GM12878 (cell line): Measurements from ENCODE around the gene FAM227A. TPM values are rescaled to one million over a fixed set of nuclear protein-coding genes. Genes with fewer than 3 reads are reported as not detected.

Experiments used
- ATAC-seq: fragments of 200-7000 bp; cut with Tn5 transposase; 3 replicates; pipeline ENCODE4 v1.9.1; 2020; ENCODE audit warnings: mild to moderate bottlenecking, moderate library complexity
- BruUV-seq: library from RNA; stranded (reverse); fragments of 400-500 nt; replicated peaks from 2 replicates; lab custom pipeline; 2021; lab: Mats Ljungman, UMichigan
- CTCF ChIA-PET: fragments of 300-600 bp; sonication (Branson Sonifier 250); formaldehyde crosslinking; extraction: SDS; loops from one replicate; lab custom pipeline; 2021; ENCODE audit warnings: inconsistent platforms; lab: Yijun Ruan, JAX
- POLR2A ChIA-PET: fragments of 350-600 bp; formaldehyde crosslinking; extraction: SDS; loops from one replicate; lab custom pipeline; 2021; ENCODE audit warnings: inconsistent platforms; lab: Charles Lee
- RAD21 ChIA-PET: fragments of 300-600 bp; sonication (Branson Sonifier 250); formaldehyde crosslinking; loops from one replicate; lab custom pipeline; 2023; ENCODE audit warnings: antibody characterized with exemption; ENCODE audit not compliant: unreplicated experiment; lab: Charles Lee
- SMC1A ChIA-PET: fragments of 300-600 bp; sonication (Branson Sonifier 250); formaldehyde crosslinking; loops from one replicate; lab custom pipeline; 2023; ENCODE audit not compliant: unreplicated experiment, uncharacterized antibody; lab: Charles Lee
- DNase-seq: peaks from one replicate; pipeline ENCODE4 v3.0.0-alpha.2; 2011; ENCODE audit warnings: low read depth, low spot score
- FAIRE-seq: peaks from 3 replicates; lab custom pipeline; 2011; peaks lifted over from hg19 to GRCh38; lab: Jason Lieb, UNC
- H2AFZ ChIP-seq: 2 replicates; pipeline ENCODE4 v1.6.0; 2011; ENCODE audit warnings: low read depth, low read length, control low read depth; ENCODE audit not compliant: control insufficient read depth
- H3K27ac ChIP-seq: 2 replicates; pipeline ENCODE4 v1.5.1; 2011; ENCODE audit warnings: control low read depth; ENCODE audit not compliant: control insufficient read depth, insufficient read depth
- H3K27me3 ChIP-seq, 2 experiments: replicated peaks in 1 of 2; 2 replicates each; pipeline versions ENCODE4 v1.6.0 to v1.6.1; 2011; ENCODE audit warnings: low read length in 1 of 2; ENCODE audit not compliant: control insufficient read depth in 2 of 2, insufficient read depth in 2 of 2
- H3K36me3 ChIP-seq, 2 experiments: 2 replicates each; pipeline ENCODE4 v1.5.1; 2011; ENCODE audit warnings: low read length in 1 of 2; ENCODE audit not compliant: control insufficient read depth in 2 of 2, insufficient read depth in 2 of 2
- H3K4me1 ChIP-seq: 2 replicates; pipeline ENCODE4 v1.6.1; 2011; ENCODE audit warnings: mild to moderate bottlenecking, low read length, moderate library complexity, mixed read lengths; ENCODE audit not compliant: control insufficient read depth, insufficient read depth
- H3K4me2 ChIP-seq: 2 replicates; pipeline ENCODE4 v1.6.0; 2011; ENCODE audit warnings: control low read depth; ENCODE audit not compliant: control insufficient read depth, insufficient read depth
- H3K4me3 ChIP-seq: fragments of 200-600 bp; sonication (generic); 2 replicates; pipeline ENCODE4 v1.5.1; 2016
- H3K79me2 ChIP-seq: 2 replicates; pipeline ENCODE4 v1.6.0; 2011; ENCODE audit warnings: low read length; ENCODE audit not compliant: control insufficient read depth, insufficient read depth
- H3K9ac ChIP-seq: 2 replicates; pipeline ENCODE4 v1.8.0; 2011; ENCODE audit warnings: low read length, control low read depth, mixed read lengths; ENCODE audit not compliant: control insufficient read depth, insufficient read depth
- H3K9me3 ChIP-seq: replicated peaks from 3 replicates; pipeline ENCODE4 v1.5.1; 2011; ENCODE audit warnings: mild to moderate bottlenecking, low read length; ENCODE audit not compliant: control insufficient read depth, insufficient read depth
- H4K20me1 ChIP-seq: 2 replicates; pipeline ENCODE4 v1.6.0; 2011; ENCODE audit not compliant: control insufficient read depth, insufficient read depth
- ASH2L ChIP-seq: fragments of 300-600, 200-600 bp; sonication (generic); IDR thresholded peaks from 2 replicates; pipeline ENCODE4 v1.6.1; 2017; ENCODE audit warnings: low read depth, mild to moderate bottlenecking, borderline replicate concordance
- CBX3 ChIP-seq: fragments of 200-600 bp; sonication (generic); IDR thresholded peaks from 2 replicates; pipeline ENCODE4 v1.6.1; 2016; ENCODE audit warnings: low read depth, borderline replicate concordance
- CEBPB ChIP-seq, 2 experiments: fragments of 150-350 bp in 1 of 2; IDR thresholded peaks; 2 replicates each; pipeline ENCODE4 v1.6.1; 2012 to 2014; ENCODE audit warnings: low read depth in 2 of 2, low read length in 2 of 2, borderline replicate concordance in 1 of 2, inconsistent platforms in 1 of 2
- HDGF ChIP-seq: fragments of 450-650 bp; IDR thresholded peaks from 2 replicates; pipeline ENCODE4 v1.6.1; 2016; ENCODE audit warnings: antibody characterized with exemption
- MEF2A ChIP-seq: IDR thresholded peaks from 2 replicates; pipeline ENCODE4 v1.6.1; 2011; ENCODE audit warnings: low read depth, mild to moderate bottlenecking, low read length, moderate library complexity; ENCODE audit not compliant: insufficient read depth
- MYC ChIP-seq: IDR thresholded peaks from 2 replicates; pipeline ENCODE4 v1.6.1; 2011; ENCODE audit warnings: mild to moderate bottlenecking, low read length, moderate library complexity, inconsistent platforms; ENCODE audit not compliant: insufficient read depth, insufficient replicate concordance, insufficient read length, severe bottlenecking
- NR2C1 ChIP-seq: fragments of 450-650 bp; IDR thresholded peaks from 2 replicates; pipeline ENCODE4 v1.6.1; 2017; ENCODE audit warnings: antibody characterized with exemption, mild to moderate bottlenecking, moderate library complexity
- NR2F1 ChIP-seq: fragments of 450-650 bp; conservative IDR thresholded peaks from 2 replicates; pipeline ENCODE4 v1.6.1; 2017; ENCODE audit warnings: mild to moderate bottlenecking
- SMAD1 ChIP-seq: fragments of 450-650 bp; IDR thresholded peaks from 2 replicates; pipeline ENCODE4 v1.6.1; 2018; ENCODE audit warnings: mild to moderate bottlenecking, low read depth; ENCODE audit not compliant: partially characterized antibody
- TAF1 ChIP-seq: IDR thresholded peaks from 2 replicates; pipeline ENCODE4 v1.6.1; 2011; ENCODE audit warnings: mild to moderate bottlenecking, low read depth, low read length, borderline replicate concordance
- TBL1XR1 ChIP-seq: IDR thresholded peaks from 2 replicates; pipeline ENCODE4 v1.6.1; 2012; ENCODE audit warnings: low read depth, low read length, improper control_type of control experiment
- TCF3 ChIP-seq: IDR thresholded peaks from 2 replicates; pipeline ENCODE4 v1.6.1; 2012; ENCODE audit warnings: low read depth, mild to moderate bottlenecking, low read length, borderline replicate concordance; ENCODE audit not compliant: insufficient read depth
- WGBS: methylation state at CpG from one replicate; pipeline ENCODE4 v1.1.6; 2016; ENCODE audit warnings: low lambda C conversion rate; ENCODE audit not compliant: insufficient replicate concordance, insufficient coverage; ENCODE audit errors: missing lambda C conversion rate; 5-methylcytosine and 5-hydroxymethylcytosine counted together
- in situ Hi-C: fragments of 300-500 bp; cut with MboI; formaldehyde crosslinking; loops from 9 replicates; pipeline ENCODE4 v1.14.3; 2018; ENCODE audit warnings: mixed read lengths
- intact Hi-C: fragments of 100-400 bp; cut with micrococcal nuclease; formaldehyde crosslinking; loops from one replicate; pipeline ENCODE4 v1.14.2; 2022; ENCODE audit not compliant: unreplicated experiment
- polyA plus RNA-seq, 11 experiments: library from polyadenylated mRNA; depleted of rRNA in 4 of 11; unstranded in 6 of 11; stranded (reverse) in 5 of 11; fragments of >200 nt; fragmentation: Nextera tagmentation in 4 of 11; fragmentation: Illumina TruSeq in 1 of 11; extraction: Ambion mirVana in 4 of 11; extraction: Trizol in 1 of 11; gene quantifications; 1 replicate in 1 of 11; 2 replicates in 10 of 11; pipeline versions ENCODE4 v1.2.1 to v1.2.3, GENCODE V29; 2011 to 2016; ENCODE audit warnings: inconsistent platforms in 2 of 11, missing spikeins in 2 of 11, low read depth in 1 of 11
- total RNA-seq, 4 experiments: library from RNA; depleted of rRNA in 3 of 4; stranded (reverse); fragments of >200 nt in 3 of 4; fragmentation: Illumina TruSeq in 1 of 4; extraction: Trizol in 1 of 4; gene quantifications; 2 replicates each; pipeline versions ENCODE4 v1.2.1 to v1.2.3, GENCODE V29; 2013 to 2021
- TF ChIP-seq, protein P1 (sequence below): IDR thresholded peaks from 2 replicates; pipeline ENCODE4 v1.6.1; 2011; ENCODE audit warnings: low read depth, mild to moderate bottlenecking, low read length, moderate library complexity, borderline replicate concordance; ENCODE audit errors: extremely low read depth
- TF ChIP-seq, protein P2 (sequence below): IDR thresholded peaks from 2 replicates; pipeline ENCODE4 v1.6.1; 2012; ENCODE audit warnings: mild to moderate bottlenecking, low read depth, low read length

FAM227A gene
- total and polyA plus RNA-seq, 10 of the 15 experiments (the other 5 are each of a cell fraction or from before 2014, with no cell fraction given): 0.02 to 0.59 (median 0.25) TPM

DNA sequence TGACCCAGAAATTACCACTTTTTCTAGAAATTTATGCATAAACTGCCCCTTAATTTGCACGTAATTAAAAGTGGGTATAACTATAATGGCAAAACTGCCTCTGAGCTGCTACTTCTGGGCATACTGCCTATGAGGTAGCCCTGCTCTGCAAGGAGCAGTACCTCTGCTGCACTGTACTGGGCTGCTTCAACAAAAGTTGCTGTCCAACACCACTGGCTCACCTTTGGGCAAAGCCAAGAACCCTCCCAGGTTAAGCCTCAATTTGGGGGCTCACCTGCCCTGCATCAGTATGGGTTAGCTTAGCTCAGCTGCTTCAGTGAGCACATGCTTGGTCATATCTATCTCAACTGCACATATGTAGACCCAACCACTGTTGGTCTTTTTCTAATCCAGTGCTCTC is 90.8 kb downstream of the FAM227A start (continued):
- TF ChIP-seq, protein P1, sequence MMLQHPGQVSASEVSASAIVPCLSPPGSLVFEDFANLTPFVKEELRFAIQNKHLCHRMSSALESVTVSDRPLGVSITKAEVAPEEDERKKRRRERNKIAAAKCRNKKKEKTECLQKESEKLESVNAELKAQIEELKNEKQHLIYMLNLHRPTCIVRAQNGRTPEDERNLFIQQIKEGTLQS: no peak
- TF ChIP-seq CBX3: no peak

DNA sequence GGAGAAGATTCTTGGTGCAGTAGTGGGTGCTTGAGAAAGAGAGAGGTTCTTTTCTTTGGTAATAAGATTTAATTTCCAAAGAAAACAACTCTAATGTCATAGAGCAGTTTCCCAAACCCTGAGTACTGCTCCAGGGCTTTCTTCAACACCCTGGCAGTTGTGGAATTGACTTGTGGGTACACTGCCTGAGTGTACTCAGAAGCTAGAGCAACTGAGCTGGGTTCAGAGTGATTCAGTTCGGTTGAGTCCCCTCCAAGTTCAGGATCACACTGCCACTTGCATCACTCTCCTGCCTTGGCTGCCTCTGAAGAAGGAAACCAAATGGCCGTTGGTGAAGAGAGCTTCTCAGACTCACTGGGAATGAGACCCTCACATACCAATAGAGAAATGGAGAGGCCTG is 91.5 kb downstream of the FAM227A start:
- FAIRE-seq (no peak), ATAC-seq (no peak), DNase-seq (no peak)
- intact Hi-C loops (no loop called here), in situ Hi-C loops (no loop called here)
- no peak for TF ChIP-seq NR2C1
- TF ChIP-seq NR2F1: no peak
- TF ChIP-seq CBX3: no peak
- no peak for TF ChIP-seq MEF2A
- TF ChIP-seq TAF1: no peak
- TF ChIP-seq, protein P1: no peak
- TF ChIP-seq SMAD1: no peak
- TF ChIP-seq HDGF: no peak
- TF ChIP-seq, protein P2, sequence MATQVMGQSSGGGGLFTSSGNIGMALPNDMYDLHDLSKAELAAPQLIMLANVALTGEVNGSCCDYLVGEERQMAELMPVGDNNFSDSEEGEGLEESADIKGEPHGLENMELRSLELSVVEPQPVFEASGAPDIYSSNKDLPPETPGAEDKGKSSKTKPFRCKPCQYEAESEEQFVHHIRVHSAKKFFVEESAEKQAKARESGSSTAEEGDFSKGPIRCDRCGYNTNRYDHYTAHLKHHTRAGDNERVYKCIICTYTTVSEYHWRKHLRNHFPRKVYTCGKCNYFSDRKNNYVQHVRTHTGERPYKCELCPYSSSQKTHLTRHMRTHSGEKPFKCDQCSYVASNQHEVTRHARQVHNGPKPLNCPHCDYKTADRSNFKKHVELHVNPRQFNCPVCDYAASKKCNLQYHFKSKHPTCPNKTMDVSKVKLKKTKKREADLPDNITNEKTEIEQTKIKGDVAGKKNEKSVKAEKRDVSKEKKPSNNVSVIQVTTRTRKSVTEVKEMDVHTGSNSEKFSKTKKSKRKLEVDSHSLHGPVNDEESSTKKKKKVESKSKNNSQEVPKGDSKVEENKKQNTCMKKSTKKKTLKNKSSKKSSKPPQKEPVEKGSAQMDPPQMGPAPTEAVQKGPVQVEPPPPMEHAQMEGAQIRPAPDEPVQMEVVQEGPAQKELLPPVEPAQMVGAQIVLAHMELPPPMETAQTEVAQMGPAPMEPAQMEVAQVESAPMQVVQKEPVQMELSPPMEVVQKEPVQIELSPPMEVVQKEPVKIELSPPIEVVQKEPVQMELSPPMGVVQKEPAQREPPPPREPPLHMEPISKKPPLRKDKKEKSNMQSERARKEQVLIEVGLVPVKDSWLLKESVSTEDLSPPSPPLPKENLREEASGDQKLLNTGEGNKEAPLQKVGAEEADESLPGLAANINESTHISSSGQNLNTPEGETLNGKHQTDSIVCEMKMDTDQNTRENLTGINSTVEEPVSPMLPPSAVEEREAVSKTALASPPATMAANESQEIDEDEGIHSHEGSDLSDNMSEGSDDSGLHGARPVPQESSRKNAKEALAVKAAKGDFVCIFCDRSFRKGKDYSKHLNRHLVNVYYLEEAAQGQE: no peak
- no peak for TF ChIP-seq TBL1XR1
- TF ChIP-seq MYC: no peak
- no peak for TF ChIP-seq TCF3
- TF ChIP-seq ASH2L: no peak
- TF ChIP-seq CEBPB (IDR thresholded peaks at IDR 0.05; ENCODE audit: borderline replicate concordance in 1 of 2, low read depth in 2 of 2, low read length in 2 of 2): no peak
- no peaks in the 10 kb centered on the region for H3K9me3 ChIP-seq
- no peaks in the 10 kb centered on the region for H3K4me1 ChIP-seq
- no peak overlapping the region for H3K4me3 ChIP-seq
- no peak overlapping the region for H3K4me2 ChIP-seq
- H3K36me3 ChIP-seq: no peaks in the 10 kb centered on the region
- POLR2A ChIA-PET: interaction anchor here (0.6 kb wide), 1 partner anchor 69 kb away, joined by 3 read pairs; no protein-coding TSS in a partner anchor
- 82% methylated on average over 2 of the region's 2 CpGs for WGBS
- CTCF ChIA-PET: interaction anchor here (0.7 kb wide), 1 partner anchor 512 kb away, joined by 3 read pairs; no protein-coding TSS in a partner anchor
- SMC1A ChIA-PET: interaction anchor here (0.6 to 1.2 kb wide), 2 partner anchors 42 to 50 kb away, joined by 3 read pairs; no protein-coding TSS in a partner anchor
- BruUV-seq: no TSS peak
- H4K20me1 ChIP-seq: no peaks in the 10 kb centered on the region
- RAD21 ChIA-PET: interaction anchor here (0.5 to 1.6 kb wide), 2 partner anchors 11 to 33 kb away, joined by 3 read pairs; no protein-coding TSS in a partner anchor
- H3K27me3 ChIP-seq: no peaks in the 10 kb centered on the region
- no peaks in the 10 kb centered on the region for H3K79me2 ChIP-seq
- no peak overlapping the region for H3K27ac ChIP-seq
- no peak overlapping the region for H2AFZ ChIP-seq
- H3K9ac ChIP-seq: no peak overlapping the region
